ENCODE measurements around the gene DRC3.

DNA sequence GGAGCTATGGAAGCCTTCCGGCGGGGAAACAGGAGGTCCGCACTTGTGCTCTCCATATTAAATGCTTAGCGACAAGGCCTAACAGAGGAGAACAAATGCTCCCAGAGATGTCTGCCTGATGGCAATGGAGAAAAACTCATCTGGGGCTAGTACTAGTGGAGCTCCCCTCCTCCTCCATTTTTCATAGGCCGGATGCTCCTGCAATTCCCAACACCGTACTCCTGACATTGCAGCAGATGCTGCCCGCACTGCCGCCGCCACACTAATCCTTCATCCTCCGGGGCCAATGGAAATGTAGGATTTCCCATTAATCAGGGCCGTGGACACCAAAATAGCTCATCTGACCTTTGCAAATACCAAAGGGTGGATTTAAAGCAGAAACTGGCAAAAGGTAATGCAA lies 27.9 kb upstream of the DRC3 start:
- TF ChIP-seq, protein P1, sequence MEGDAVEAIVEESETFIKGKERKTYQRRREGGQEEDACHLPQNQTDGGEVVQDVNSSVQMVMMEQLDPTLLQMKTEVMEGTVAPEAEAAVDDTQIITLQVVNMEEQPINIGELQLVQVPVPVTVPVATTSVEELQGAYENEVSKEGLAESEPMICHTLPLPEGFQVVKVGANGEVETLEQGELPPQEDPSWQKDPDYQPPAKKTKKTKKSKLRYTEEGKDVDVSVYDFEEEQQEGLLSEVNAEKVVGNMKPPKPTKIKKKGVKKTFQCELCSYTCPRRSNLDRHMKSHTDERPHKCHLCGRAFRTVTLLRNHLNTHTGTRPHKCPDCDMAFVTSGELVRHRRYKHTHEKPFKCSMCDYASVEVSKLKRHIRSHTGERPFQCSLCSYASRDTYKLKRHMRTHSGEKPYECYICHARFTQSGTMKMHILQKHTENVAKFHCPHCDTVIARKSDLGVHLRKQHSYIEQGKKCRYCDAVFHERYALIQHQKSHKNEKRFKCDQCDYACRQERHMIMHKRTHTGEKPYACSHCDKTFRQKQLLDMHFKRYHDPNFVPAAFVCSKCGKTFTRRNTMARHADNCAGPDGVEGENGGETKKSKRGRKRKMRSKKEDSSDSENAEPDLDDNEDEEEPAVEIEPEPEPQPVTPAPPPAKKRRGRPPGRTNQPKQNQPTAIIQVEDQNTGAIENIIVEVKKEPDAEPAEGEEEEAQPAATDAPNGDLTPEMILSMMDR (optimal IDR thresholded peaks at IDR 0.05 in 1 of 3, IDR thresholded peaks at IDR 0.05 in 1 of 3, conservative IDR thresholded peaks at IDR 0.05 in 1 of 3; ENCODE audit: extremely low read depth in 1 of 3, insufficient read depth in 2 of 3, low read length in 3 of 3): no peak
- TF ChIP-seq EZH2 (IDR thresholded peaks at IDR 0.05; ENCODE audit: low read length): no peak
